Measurements from ENCODE around the gene WDR59. TPM values are rescaled to one million over a fixed set of nuclear protein-coding genes. Genes with fewer than 3 reads are reported as not detected.

Gene WDR59
- total and polyA plus RNA-seq, 2 of the 4 experiments (the other 2 are of a cell fraction), result 29.4 to 44.6 TPM

GRCh38 chr16:74984529-74985296 lies at the start of gene WDR59 (continued):
- no peak for TF ChIP-seq RCOR1 (IDR thresholded peaks at IDR 0.05; ENCODE audit: insufficient replicate concordance, low read length)
- TF ChIP-seq FOS (IDR thresholded peaks at IDR 0.05; ENCODE audit: low read depth, low read length), result peak; percentile 33; the same call in 1 of the 2 replicates
- peak; percentile 65; the same call in 1 of the 2 replicates for TF ChIP-seq MAZ (IDR thresholded peaks at IDR 0.05; ENCODE audit: borderline replicate concordance, low read depth, low read length)
- TF ChIP-seq BHLHE40 (IDR thresholded peaks at IDR 0.05; ENCODE audit: low read depth, low read length), result peak; percentile 46; the same call in 1 of the 2 replicates

- Histone ChIP-seq H3K4me3 (ENCODE audit: insufficient read depth, low read depth, low read length) (no peak overlapping the region), H3K9me1 (ENCODE audit: insufficient read depth, low read length) (peaks cover 10% of the 10 kb centered on the region), H3K4me1 (ENCODE audit: control insufficient read depth, insufficient read depth, low read length) (peaks cover 11% of the 10 kb centered on the region; the same call in 1 of the 2 replicates), H3K27me3 (ENCODE audit: control insufficient read depth, insufficient read depth, low read length) (no peaks in the 10 kb centered on the region), H4K8ac (ENCODE audit: low read depth in 2 of 2, low read length in 2 of 2) (no peak overlapping the region), H3K79me1 (ENCODE audit: low read depth in 1 of 2, low read length in 2 of 2) (peaks cover 48 to 68% of the 10 kb centered on the region in 2 experiments), H2BK5ac (ENCODE audit: low read depth, low read length, poor library complexity, severe bottlenecking) (no peak overlapping the region), H3K9ac (ENCODE audit: low read depth, low read length) (no peak overlapping the region), H4K5ac (ENCODE audit: low read depth, low read length) (no peak overlapping the region), H3K18ac (ENCODE audit: low read depth, low read length) (no peak overlapping the region), H2BK15ac (ENCODE audit: low read depth, low read length) (no peak overlapping the region), H3K27ac (ENCODE audit: insufficient read depth, low read length) (no peak overlapping the region), H3K36me3 (ENCODE audit: control insufficient read depth, insufficient read depth, low read length) (no peaks in the 10 kb centered on the region), H3K56ac (ENCODE audit: extremely low read depth, insufficient read depth, low read length) (no peak overlapping the region), H3K4me2 (ENCODE audit: low read depth, low read length) (no peak overlapping the region), H2AK9ac (replicated peaks; ENCODE audit: low read depth, low read length, poor library complexity) (no peak overlapping the region), H3K23ac (ENCODE audit: low read depth, low read length) (peak overlapping the region; percentile 15; the same call in 1 of the 2 replicates), H3K9me3 (ENCODE audit: control insufficient read depth, insufficient read depth, low read length) (peaks cover 2% of the 10 kb centered on the region; the same call in 1 of the 2 replicates), H4K91ac (ENCODE audit: insufficient read depth, low read depth, low read length) (no peak overlapping the region), H2BK20ac (ENCODE audit: low read depth, low read length) (no peak overlapping the region), H2AK5ac (ENCODE audit: low read depth, low read length) (no peak overlapping the region), H2BK120ac (ENCODE audit: low read depth, low read length) (no peak overlapping the region), H3K14ac (replicated peaks; ENCODE audit: low read depth, low read length) (no peak overlapping the region), H2AFZ (replicated peaks; ENCODE audit: low read length, poor library complexity) (no peak overlapping the region), H4K20me1 (ENCODE audit: insufficient read depth, low read length) (peaks cover 12% of the 10 kb centered on the region), H3K4ac (ENCODE audit: low read depth, low read length) (no peak overlapping the region)
- TF ChIP-seq RAD21 (IDR thresholded peaks at IDR 0.05; ENCODE audit: low read length) (no peak), USF2 (IDR thresholded peaks at IDR 0.05; ENCODE audit: low read depth, low read length) (no peak), MXI1 (IDR thresholded peaks at IDR 0.05; ENCODE audit: borderline replicate concordance, low read depth, low read length) (no peak), CHD1 (IDR thresholded peaks at IDR 0.05; ENCODE audit: low read depth, low read length) (no peak), CTCF (conservative IDR thresholded peaks at IDR 0.05; ENCODE audit: low read depth, low read length) (no peak), RFX5 (IDR thresholded peaks at IDR 0.05; ENCODE audit: low read depth, low read length) (no peak), MAFK (IDR thresholded peaks at IDR 0.05; ENCODE audit: low read depth, low read length) (no peak)
- no TSS peak for BruUV-seq (replicated peaks)
- POLR2A ChIA-PET (ENCODE audit: unreplicated experiment), result no interaction called here
- CTCF ChIA-PET, result interaction anchor here (0.6 kb wide), 1 partner anchor 433 kb away, joined by 4 read pairs; no protein-coding TSS in a partner anchor
- in situ Hi-C loops (cut with MboI; ENCODE audit: low sequenced_read_pairs), result no loop called here
- intact Hi-C loops (cut with micrococcal nuclease), result loop anchor here (5.0 kb wide), 1 partner anchor 55 kb away; no protein-coding TSS in a partner anchor
- DNase-seq (no peak), ATAC-seq (ENCODE audit: low read depth) (no peak)
- dilution Hi-C loops (cut with HindIII; ENCODE audit: low sequenced_read_pairs, unreplicated experiment), result no loop called here
Observed at GRCh38 chr16:75032655-75033054, 47.7 kb upstream of the WDR59 start.

All from IMR-90 (cell line).